Measurements from ENCODE around the gene DSG2.

Gene DSG2

DNA sequence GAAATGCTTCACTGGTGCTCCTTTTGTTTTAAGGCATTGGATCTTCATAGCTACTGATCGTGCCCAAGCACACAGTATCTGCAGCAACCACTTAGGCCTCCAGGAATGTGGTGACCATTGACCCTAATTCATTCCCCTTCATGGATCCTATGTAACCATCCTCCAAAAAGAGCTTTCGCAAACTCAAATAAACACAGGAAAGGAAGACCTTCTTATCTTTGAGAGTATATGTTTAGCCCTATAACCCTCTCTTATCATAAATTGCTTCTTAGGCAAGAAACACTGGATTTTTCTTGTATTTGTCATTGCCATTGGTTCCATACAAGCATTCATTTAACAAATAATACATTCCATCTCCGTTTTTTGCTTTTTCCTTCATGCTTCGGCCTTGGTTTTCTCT lies 89.6 kb downstream of the DSG2 start:
- no peak for DNase-seq

DNA sequence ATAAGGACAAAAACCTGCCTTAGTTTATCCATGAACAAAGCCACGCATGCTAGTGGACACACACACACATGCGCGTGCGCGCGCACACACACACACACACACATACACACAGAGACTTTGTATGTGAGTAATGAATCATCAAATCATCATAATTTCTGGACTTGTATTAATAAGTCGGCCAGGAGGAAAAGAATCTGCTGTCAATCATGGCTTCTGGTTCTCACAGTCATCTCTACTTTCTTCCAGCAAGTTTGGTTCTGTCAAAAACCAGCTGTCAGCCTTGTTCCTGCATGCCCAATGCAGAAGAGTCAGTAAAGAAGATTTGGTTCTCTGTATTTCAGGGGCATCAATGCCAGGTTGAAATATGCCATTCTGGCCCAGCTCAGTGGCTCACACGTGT lies 92.6 kb downstream of the DSG2 start:
- DNase-seq = no peak

DNA sequence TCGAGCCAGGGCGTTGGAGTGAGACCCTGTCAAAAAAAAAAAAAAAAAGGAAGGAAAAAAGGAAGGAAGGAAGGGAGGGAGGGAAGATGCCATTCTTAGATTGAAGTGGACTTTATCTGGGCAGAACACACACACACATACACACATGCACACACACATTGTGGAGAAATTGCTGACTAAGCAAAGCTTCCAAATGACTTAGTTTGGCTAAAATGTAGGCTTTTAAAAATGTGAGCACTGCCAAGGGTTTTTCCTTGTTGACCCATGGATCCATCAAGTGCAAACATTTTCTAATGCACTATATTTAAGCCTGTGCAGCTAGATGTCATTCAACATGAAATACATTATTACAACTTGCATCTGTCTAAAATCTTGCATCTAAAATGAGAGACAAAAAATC lies 93.1 kb downstream of the DSG2 start:
- no peak for DNase-seq

DNA sequence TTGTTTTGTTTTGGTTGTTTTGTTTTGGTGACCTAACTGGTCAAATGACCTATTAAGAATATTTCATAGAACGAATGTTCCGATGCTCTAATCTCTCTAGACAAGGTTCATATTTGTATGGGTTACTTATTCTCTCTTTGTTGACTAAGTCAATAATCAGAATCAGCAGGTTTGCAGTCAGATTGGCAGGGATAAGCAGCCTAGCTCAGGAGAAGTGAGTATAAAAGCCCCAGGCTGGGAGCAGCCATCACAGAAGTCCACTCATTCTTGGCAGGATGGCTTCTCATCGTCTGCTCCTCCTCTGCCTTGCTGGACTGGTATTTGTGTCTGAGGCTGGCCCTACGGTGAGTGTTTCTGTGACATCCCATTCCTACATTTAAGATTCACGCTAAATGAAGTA lies 93.7 kb downstream of the DSG2 start, which contains the start of gene TTR:
TSS of gene TTR (plus strand) at position 250 of the 400 bp plus-strand sequence. CDS start at position 276, 26 bp downstream.
- DNase-seq = no peak

DNA sequence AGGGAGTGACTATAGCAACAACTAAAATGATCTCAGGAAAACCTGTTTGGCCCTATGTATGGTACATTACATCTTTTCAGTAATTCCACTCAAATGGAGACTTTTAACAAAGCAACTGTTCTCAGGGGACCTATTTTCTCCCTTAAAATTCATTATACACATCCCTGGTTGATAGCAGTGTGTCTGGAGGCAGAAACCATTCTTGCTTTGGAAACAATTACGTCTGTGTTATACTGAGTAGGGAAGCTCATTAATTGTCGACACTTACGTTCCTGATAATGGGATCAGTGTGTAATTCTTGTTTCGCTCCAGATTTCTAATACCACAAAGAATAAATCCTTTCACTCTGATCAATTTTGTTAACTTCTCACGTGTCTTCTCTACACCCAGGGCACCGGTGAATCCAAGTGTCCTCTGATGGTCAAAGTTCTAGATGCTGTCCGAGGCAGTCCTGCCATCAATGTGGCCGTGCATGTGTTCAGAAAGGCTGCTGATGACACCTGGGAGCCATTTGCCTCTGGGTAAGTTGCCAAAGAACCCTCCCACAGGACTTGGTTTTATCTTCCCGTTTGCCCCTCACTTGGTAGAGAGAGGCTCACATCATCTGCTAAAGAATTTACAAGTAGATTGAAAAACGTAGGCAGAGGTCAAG lies 94.7 kb downstream of the DSG2 start:
- no peak for DNase-seq

DNA sequence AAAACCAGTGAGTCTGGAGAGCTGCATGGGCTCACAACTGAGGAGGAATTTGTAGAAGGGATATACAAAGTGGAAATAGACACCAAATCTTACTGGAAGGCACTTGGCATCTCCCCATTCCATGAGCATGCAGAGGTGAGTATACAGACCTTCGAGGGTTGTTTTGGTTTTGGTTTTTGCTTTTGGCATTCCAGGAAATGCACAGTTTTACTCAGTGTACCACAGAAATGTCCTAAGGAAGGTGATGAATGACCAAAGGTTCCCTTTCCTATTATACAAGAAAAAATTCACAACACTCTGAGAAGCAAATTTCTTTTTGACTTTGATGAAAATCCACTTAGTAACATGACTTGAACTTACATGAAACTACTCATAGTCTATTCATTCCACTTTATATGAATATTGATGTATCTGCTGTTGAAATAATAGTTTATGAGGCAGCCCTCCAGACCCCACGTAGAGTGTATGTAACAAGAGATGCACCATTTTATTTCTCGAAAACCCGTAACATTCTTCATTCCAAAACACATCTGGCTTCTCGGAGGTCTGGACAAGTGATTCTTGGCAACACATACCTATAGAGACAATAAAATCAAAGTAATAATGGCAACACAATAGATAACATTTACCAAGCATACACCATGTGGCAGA lies 97.3 kb downstream of the DSG2 start:
- no peak for DNase-seq

DNA sequence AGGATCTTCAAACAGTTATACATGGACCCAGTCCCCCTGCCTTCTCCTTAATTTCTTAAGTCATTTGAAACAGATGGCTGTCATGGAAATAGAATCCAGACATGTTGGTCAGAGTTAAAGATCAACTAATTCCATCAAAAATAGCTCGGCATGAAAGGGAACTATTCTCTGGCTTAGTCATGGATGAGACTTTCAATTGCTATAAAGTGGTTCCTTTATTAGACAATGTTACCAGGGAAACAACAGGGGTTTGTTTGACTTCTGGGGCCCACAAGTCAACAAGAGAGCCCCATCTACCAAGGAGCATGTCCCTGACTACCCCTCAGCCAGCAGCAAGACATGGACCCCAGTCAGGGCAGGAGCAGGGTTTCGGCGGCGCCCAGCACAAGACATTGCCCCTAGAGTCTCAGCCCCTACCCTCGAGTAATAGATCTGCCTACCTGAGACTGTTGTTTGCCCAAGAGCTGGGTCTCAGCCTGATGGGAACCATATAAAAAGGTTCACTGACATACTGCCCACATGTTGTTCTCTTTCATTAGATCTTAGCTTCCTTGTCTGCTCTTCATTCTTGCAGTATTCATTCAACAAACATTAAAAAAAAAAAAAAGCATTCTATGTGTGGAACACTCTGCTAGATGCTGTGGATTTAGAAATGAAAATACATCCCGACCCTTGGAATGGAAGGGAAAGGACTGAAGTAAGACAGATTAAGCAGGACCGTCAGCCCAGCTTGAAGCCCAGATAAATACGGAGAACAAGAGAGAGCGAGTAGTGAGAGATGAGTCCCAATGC lies 98.3 kb downstream of the DSG2 start:
- no peak for DNase-seq

DNA sequence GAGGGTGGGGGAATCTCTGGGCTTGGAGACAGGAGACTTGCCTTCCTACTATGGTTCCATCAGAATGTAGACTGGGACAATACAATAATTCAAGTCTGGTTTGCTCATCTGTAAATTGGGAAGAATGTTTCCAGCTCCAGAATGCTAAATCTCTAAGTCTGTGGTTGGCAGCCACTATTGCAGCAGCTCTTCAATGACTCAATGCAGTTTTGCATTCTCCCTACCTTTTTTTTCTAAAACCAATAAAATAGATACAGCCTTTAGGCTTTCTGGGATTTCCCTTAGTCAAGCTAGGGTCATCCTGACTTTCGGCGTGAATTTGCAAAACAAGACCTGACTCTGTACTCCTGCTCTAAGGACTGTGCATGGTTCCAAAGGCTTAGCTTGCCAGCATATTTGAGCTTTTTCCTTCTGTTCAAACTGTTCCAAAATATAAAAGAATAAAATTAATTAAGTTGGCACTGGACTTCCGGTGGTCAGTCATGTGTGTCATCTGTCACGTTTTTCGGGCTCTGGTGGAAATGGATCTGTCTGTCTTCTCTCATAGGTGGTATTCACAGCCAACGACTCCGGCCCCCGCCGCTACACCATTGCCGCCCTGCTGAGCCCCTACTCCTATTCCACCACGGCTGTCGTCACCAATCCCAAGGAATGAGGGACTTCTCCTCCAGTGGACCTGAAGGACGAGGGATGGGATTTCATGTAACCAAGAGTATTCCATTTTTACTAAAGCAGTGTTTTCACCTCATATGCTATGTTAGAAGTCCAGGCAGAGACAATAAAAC lies 100.2 kb downstream of the DSG2 start:
- DNase-seq = no peak

Data from nucleus accumbens (tissue), 56 donors.